ENCODE results near the gene LRRC34. TPM values are rescaled to one million over a fixed set of nuclear protein-coding genes. Genes with fewer than 3 reads are reported as not detected.

LRRC34 gene, protein sequence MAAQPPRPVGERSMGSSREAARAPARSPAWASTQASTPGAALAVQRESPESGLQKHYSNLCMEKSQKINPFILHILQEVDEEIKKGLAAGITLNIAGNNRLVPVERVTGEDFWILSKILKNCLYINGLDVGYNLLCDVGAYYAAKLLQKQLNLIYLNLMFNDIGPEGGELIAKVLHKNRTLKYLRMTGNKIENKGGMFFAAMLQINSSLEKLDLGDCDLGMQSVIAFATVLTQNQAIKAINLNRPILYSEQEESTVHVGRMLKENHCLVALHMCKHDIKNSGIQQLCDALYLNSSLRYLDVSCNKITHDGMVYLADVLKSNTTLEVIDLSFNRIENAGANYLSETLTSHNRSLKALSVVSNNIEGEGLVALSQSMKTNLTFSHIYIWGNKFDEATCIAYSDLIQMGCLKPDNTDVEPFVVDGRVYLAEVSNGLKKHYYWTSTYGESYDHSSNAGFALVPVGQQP
- 0.81 and 4.2 TPM in 2 replicates for total RNA-seq (2014; rRNA removed; shearing (Covaris generic))

DNA sequence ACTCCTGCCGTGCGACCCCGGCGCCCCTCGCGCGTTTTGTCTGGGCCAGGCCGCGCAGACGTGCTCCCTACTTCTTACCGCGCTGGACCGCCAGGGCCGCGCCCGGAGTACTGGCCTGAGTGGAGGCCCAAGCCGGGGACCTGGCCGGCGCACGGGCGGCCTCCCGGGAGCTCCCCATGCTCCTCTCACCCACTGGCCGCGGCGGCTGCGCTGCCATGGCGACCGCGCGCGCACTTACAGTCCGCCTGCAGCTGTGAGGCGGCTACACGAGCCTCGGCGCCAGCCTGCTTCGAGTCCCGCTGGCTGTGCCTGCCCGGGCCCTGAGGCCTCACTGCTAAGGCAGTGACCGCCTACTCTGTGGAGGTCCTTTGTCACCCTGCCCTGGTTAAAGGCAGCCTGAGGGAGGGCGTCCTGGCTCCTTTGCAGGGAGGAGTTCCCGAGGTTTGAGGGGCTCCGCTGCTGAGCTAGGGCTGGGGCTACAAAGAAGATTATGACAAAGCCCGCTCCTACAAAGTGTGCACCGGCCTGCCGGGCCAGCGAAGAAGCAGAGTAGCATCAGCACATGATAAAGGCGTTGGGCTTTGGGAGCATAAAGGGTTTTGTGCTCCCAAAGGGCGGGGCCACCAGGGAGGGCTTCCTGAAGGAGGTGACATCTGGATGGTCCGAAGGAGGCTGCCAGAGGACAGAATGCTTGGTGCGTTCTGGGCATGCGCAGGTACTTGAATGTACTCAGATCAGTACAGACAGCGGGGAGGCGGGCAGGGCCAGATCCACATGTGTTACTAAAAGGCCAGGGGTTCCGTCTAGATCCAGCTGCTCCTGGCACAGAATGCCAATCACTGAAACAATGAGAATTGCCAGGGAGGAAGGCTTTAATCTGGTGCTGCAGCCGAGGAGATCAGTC lies at the start of gene LRRC34, which contains the start of gene LRRIQ4:
Gene LRRC34, minus strand, starts transcription at position 573 of the 904 bp plus-strand sequence. Its CDS starts 356 bp downstream, at position 217.
Gene LRRIQ4, plus strand, starts transcription at position 539 of the 904 bp plus-strand sequence. CDS start 9,052 bp downstream, outside the sequence.
- DNase-seq (ENCODE audit: low spot score): peak; percentile 90

DNA sequence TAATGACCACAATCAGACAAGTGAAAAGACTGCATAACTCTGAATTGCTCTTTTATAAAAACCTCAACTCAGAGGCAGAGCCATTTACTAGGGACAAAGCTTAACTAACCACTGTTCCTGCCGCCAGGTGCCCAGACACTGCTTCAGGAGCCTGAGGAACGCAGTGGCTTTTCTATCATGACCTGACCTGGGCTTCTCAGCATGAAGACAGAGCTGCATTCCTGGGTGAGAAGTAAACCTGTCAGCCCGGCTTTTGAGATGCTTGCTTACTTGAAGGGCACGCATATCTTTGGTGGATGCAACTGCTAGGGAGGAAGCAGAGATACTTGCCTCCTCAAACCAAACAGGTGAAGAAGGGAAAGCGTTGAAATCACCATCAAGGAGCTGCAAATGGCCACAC lies 49.2 kb upstream of the LRRC34 start:
- no peak for DNase-seq (ENCODE audit: low spot score)

DNA sequence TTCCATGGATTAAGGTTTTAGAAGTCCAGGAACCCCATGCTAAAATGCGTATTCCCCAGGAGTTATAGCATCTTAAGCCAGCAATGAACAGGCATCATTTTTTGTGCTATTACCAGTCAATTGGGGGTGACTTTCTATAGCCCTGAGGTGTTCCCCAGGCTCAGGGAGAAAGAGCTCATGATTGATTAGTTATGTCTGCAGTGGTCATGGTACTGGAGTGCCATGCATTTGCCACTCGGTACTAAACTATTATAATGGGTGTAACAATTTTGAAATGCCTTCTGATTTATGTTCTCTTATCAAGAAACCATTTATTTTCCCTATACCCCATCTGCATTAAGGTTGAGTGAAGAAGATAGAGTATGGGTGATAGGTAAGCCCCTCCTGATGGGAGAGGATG lies 45.1 kb upstream of the LRRC34 start:
- no peak for DNase-seq (ENCODE audit: low spot score)

DNA sequence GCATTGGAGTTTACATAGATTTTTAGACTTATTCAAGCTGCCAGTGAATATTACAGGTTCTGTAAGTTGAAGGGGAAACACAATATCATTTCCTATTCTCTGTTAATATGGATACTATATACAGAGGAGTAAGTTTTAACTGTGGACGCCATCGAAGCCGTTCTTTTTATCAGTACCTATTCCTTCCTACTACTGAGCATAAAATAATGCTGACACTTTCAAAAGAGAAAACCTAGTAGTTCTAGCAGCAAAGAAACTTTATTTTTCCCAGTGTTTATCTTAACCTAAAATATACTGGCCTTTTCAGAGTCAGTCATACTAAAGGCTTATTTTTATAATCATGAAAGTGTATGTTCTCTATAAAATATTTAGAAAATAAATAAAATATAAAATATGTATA lies 42.8 kb upstream of the LRRC34 start:
- DNase-seq (ENCODE audit: low spot score): no peak

DNA sequence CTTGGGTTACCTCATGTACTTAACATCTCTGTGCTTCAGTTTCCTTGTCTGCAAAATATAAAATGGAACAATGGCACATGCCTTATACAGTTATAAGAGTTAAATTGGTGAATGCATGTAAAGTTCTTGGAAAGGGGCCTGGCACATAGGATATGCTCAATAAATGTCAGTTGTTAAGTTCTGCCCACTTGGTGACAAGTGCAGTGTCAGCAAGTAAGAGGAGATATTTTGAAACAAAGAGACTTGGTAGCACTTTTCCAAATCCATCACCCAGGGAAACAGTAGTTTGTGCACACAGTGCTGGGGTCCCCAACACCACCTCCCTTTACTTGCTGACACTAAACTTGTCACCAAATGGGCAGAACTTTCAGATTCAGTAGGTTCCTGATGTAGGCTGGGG lies 37.9 kb upstream of the LRRC34 start:
- DNase-seq (ENCODE audit: low spot score): no peak

DNA sequence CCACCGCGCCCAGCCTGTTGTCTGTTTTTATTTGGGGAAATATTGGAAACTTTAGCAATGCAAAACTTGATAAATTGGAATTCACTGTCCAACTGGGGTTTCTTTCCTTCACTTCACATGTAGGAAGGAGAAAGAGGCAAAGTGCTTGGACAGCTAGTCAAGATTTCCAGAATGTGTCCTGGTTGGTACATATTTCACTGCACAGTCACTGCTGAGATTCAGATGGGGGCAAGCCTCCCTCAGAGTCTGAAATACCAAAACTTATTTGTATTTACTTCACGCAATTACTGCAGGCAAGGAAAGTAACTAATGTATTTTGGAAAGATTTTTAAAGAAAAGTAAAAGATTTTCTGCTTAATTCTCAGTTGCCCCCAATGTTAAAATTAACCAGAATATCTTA lies 36.0 kb upstream of the LRRC34 start:
- DNase-seq (ENCODE audit: low spot score): no peak

DNA sequence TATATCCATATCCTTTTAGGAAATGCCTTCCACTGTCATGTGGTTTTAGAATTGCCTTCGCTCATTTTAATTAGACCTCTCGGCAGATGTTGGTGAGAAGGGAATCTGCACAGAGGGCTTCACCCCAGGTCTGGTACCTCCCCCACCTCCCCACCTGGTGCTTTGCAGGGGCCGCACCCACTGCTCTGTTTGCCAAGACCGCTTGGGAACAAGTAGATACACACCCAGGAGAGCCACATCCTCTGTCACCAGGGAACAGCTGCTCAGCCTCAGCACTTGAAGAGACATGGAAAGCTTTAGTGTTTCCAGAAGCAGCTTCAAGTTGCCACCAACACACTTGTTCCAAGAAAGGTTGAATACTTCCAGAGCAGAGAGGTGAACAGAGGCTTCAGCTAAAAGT lies 35.2 kb upstream of the LRRC34 start:
- DNase-seq (ENCODE audit: low spot score): no peak

DNA sequence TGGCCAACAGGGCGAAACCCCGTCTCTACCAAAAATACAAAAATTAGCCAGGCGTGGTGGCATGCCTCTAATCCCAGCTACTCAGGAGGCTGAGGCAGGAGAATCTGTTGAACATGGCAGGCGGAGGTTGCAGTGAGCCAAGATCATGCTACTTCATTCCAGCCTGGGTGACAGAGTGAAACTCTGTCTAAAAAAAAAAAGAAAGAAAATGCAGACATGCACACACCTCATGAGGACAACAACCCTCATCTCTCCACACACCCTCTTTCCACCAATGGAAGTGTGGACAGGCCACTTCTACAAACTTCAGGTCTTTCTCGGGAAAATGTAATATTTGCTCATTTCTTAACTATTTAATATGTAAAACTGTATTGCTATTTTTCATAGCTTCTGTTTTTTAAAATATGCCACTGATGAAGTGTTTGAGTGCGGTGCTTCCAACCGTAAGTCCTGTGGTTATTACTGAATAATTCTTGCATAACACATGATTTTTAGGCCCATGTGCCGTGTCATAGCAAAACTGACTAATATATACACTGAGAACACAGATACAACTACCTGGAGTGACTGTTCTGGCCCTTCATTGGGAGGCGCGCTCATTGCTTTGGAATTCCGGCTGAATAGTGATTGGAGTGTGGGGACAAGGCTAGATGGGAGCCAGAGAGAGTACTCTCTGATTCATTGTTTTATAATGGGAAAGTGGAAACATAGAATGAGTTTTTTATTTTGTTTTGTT lies 33.9 kb upstream of the LRRC34 start:
- DNase-seq (ENCODE audit: low spot score): no peak

DNA sequence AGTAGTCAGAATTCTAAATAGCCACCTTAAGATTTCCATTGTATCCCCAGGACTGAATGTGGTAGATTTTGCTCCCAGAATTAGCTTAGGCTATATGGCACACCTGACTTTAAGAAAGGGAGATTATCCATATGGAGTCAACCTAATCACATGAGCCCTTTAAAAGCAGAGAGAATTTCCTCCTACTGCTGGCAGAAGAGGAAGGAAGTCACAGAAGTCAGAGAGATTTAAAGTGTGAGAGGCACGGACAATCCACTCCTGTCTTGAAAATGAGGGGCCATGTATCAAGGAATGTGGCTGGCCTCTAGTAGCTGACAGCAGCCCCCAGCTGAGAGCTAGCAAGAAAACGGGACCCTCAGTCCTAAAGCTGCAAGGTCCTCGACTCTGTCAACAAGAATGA lies 30.3 kb upstream of the LRRC34 start:
- DNase-seq (ENCODE audit: low spot score): no peak

DNA sequence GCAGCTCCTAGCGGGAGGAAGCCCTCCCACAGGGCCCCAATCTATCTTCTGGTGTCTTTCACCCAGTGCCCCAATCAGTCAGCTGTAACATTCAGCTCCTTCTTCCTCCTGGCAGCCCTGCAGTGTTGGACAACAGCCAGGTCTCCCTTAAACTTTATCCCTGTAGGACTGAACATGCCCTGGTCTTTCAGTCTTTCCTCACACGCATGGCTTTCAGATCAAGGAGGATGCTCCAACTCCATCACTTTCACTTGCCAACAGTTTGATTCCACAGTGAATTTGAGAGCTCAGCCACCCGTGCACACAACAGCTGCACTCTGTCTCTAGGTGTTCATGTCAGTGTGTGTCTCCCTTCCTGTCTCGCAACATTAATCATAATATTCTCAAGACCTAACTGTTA lies 28.5 kb upstream of the LRRC34 start:
- no peak for DNase-seq (ENCODE audit: low spot score)

DNA sequence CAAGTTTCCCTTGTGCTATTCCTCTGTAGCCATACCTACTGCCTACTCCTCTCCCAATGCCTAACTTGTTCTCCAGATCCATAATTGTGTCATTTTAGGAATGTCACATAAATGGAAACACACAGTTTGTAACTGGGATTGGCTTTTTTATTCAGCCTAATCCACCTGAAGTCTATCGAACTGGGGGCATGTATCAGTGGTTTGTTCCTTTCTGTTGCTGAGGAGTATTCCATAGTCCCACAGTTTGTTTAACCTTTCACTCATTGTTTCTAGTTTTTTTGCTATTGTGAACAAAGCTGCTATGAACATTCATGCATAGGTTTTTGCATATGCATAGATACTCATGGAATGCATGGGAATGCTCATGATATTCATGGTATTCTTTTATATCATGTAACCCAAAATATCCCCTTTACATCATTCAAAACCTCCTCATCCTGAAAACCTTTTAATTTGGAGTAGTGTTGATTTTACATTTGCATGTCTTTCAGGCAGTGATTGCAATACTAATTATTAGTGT lies 25.9 kb upstream of the LRRC34 start:
- DNase-seq (ENCODE audit: low spot score): no peak

DNA sequence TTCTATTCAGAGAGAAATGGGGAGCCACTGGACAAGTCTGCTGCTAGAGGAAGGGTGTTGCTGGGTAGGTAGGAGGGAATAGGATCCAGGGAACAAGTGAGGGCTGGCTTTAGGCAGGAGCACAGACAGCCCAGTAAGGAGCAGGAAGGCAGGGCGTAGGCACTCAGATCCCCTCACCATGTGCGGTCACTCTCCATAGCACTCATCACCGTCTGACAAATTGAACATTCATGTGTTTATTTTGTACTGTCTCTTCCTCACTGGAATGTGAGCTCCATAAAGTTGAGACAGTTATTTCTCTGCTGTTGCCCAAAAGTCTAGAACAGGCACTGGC lies 24.2 kb upstream of the LRRC34 start:
- no peak for DNase-seq (ENCODE audit: low spot score)

DNA sequence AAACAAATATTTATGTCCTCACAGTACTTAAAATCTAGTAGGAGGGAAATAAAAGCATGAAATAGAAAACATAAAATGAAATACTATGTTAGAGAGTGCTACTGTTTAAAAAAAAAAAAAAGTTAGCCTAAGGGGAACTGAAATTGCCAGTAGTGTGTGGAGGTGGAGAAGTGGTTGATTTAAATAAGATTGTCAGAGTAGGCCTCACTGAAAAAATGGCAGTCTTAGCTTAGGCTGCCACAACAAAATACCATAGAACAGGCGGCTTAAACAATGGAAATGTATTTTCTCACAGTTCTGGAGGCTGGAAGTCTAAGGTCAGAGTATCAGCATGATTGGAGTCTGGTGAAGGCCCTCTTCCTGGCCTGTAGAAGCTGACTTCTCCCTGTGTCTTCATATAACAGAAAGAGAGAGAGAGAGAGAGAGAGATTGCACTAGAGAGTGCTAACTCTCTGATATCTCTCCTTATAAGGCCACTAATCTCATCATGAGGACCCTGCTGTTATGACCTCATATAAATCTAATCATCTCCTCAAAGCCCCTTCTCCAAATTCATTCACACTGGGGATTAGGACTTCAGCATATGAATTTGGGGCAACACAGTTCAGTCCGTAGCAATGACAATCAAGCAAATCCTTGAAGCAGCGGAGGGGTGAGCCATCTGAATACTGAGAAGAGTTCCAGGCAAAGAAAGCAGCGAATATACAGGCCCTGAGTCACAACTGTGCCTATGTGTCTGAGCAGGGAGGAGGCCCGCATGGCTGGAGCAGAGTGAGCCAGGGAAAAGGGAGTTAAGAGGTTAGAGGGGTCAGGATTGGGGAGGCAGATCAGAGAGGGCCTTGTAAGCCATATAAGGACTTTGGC lies 23.6 kb upstream of the LRRC34 start:
- DNase-seq (ENCODE audit: low spot score): no peak

DNA sequence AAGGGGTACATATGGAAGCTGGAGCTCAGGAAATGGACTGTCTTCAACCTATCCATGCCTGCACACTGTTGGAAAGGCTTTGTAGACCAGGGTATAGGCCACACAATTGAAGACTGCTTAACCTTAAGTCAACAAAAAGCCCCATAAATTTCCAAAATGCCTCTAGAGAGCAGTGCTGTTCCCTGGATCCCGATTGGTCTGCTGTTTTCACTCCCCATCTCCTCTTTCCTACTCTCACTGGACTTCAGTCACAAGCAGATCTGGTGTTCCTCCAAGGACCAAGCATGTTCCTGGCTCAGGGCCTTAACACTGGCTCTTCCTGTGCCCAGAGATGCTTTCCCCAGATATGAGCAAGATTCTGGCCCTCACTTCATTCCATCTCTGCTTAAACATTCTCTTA lies 22.8 kb upstream of the LRRC34 start:
- DNase-seq (ENCODE audit: low spot score): no peak

DNA sequence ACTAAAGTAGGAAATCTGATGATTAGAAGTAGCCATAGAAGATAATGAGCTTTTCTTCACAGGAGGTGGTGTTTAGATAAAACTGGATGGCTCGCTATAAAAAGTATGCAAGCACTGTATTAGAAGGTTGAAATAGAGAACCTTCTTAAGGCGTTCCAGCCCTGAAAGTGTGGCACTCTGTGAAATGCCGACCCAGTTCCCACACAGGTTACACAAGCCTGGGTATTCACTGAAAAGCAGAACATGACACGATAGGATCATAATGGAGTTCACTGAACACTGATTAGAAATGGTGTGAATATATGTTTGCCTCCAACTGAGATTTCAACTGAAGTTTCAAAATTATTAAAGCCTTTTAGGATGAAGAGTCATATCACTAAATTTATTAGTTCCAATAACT lies 15.0 kb upstream of the LRRC34 start:
- DNase-seq (ENCODE audit: low spot score): no peak

DNA sequence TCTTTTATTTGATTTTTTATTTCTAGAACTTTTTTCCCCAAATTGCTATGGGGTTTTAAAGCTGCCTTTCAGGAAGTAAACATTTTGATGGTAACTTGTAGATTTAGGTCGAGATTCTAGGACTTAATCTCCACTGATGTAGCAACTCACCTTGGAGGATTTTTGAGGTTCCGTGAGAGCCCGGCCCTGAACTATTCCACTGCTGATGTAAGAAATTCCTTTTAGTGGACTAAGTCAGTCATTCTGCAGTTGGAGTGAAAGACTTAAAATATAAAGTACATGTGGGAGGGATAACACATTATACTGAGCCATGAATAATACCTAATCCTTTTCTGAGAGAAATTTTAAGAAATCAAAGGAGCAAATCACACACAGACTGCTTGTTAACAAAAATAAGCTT lies 12.6 kb upstream of the LRRC34 start:
- DNase-seq (ENCODE audit: low spot score): no peak

DNA sequence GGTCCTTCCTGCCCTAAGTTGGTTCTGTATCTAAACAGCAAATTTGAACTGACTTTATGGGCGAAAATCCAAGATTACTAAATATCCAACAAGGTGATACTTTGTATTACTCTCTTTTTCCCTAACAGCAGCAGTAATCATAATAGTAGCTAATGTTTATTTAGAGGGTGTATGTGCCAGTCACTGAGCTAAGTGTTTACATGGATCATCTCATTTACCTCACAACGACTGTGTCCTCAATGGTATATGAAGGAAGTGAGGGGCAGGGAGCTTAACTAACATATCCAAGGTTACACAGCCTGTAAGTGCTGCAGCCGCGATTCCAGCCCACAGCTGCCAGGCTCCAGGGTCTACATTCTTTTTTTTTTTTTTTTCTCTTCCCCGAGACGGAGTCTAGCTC lies 10.3 kb upstream of the LRRC34 start:
- no peak for DNase-seq (ENCODE audit: low spot score)

DNA sequence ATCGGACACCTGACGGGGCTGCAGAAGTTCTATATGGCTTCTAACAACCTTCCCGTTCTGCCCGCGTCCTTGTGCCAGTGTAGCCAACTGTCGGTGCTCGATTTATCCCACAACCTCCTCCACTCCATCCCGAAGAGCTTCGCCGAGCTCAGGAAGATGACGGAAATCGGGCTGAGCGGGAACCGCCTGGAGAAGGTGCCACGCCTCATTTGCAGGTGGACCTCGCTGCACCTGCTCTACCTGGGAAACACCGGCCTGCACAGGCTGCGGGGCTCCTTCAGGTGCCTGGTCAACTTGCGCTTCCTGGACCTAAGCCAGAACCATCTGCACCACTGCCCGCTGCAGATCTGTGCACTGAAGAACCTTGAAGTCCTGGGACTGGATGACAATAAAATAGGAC lies 9.8 kb upstream of the LRRC34 start:
- DNase-seq (ENCODE audit: low spot score): peak; percentile 66

DNA sequence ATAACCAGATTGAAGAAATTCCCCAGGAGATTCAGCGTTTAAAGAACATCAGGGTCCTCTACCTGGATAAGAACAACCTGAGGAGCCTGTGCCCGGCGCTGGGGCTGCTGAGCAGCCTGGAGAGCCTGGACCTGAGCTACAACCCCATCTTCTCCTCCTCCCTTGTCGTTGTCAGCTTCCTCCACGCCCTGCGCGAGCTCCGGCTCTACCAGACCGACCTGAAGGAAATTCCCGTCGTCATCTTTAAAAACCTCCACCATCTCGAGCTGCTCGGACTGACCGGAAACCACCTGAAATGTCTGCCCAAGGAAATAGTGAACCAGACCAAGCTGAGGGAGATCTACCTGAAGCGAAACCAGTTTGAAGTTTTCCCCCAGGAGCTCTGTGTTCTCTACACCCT lies 9.4 kb upstream of the LRRC34 start:
- DNase-seq (ENCODE audit: low spot score): peak; percentile 53

DNA sequence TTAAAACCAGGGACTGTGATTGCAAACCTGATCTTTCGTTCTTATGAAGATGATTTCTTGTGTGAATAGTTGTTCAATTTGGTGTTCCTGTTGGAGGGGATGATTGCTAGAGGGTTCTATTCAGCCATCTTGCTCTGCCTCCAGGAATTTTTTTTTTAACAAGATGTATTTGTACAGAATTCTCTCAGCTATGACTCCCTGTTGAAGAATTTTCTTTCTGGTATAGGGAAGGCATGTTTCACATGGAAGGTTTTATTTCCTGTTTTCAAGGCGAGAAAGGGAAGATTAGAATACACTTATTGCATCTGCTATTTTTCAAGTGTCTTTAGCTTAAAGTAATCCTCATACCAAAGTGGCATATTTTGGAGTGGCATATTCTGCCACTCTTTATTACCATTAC lies 5.6 kb upstream of the LRRC34 start:
- DNase-seq (ENCODE audit: low spot score): no peak
